GM18858 (cell line): ENCODE data around the gene GTSF1L.

Experiments
- ATAC-seq: cut with Tn5 transposase; IDR thresholded peaks from one replicate; pipeline ENCODE4 v1.9.1; 2021; ENCODE audit not compliant: unreplicated experiment

GTSF1L gene

GRCh38 chr20:43716757-43717615, 9.8 kb downstream of the GTSF1L start:
- no peak for ATAC-seq

- ATAC-seq: no peak
Observed at GRCh38 chr20:43716123-43716522, 10.7 kb downstream of the GTSF1L start.

- ATAC-seq: no peak
Observed at GRCh38 chr20:43715511-43715910, 11.3 kb downstream of the GTSF1L start.

- ATAC-seq: no peak
Observed at GRCh38 chr20:43715044-43715443, 11.8 kb downstream of the GTSF1L start.

GRCh38 chr20:43711098-43711654, 15.6 kb downstream of the GTSF1L start:
- no peak for ATAC-seq

GRCh38 chr20:43710370-43711044, 16.3 kb downstream of the GTSF1L start:
- ATAC-seq: peak; percentile 52

GRCh38 chr20:43702502-43702901, 24.3 kb downstream of the GTSF1L start:
- ATAC-seq: no peak

GRCh38 chr20:43700627-43701026, 26.2 kb downstream of the GTSF1L start:
- ATAC-seq: no peak

GRCh38 chr20:43699941-43700565, 26.7 kb downstream of the GTSF1L start:
- ATAC-seq: no peak

GRCh38 chr20:43695571-43695970, 31.2 kb downstream of the GTSF1L start:
- no peak for ATAC-seq

GRCh38 chr20:43694763-43695162, 32.0 kb downstream of the GTSF1L start:
- ATAC-seq: no peak

GRCh38 chr20:43691928-43692524, 34.8 kb downstream of the GTSF1L start:
- ATAC-seq: no peak

GRCh38 chr20:43690943-43691598, 35.7 kb downstream of the GTSF1L start:
- no peak for ATAC-seq

- ATAC-seq: no peak
Observed at GRCh38 chr20:43689165-43689564, 37.6 kb downstream of the GTSF1L start.

GRCh38 chr20:43686820-43687219, 40.0 kb downstream of the GTSF1L start:
- no peak for ATAC-seq

GRCh38 chr20:43682446-43682845, 44.4 kb downstream of the GTSF1L start:
- peak; percentile 6 for ATAC-seq

GRCh38 chr20:43681991-43682410, 44.8 kb downstream of the GTSF1L start:
- peak; percentile 87 for ATAC-seq

- ATAC-seq: no peak
Observed at GRCh38 chr20:43681468-43681942, 45.3 kb downstream of the GTSF1L start.

- no peak for ATAC-seq
Observed at GRCh38 chr20:43680981-43681380, 45.8 kb downstream of the GTSF1L start.

GRCh38 chr20:43676368-43676767, 50.4 kb downstream of the GTSF1L start:
- ATAC-seq: no peak
